ENCODE measurements around the gene TMEM8B. TPM values are rescaled to one million over a fixed set of nuclear protein-coding genes. Genes with fewer than 3 reads are reported as not detected.

TMEM8B gene
- total and polyA plus RNA-seq, 9 of the 15 experiments (the other 6 are each of a cell fraction or from before 2014, with no cell fraction given): 0.01 to 2.2 (median 1.1) TPM

DNA sequence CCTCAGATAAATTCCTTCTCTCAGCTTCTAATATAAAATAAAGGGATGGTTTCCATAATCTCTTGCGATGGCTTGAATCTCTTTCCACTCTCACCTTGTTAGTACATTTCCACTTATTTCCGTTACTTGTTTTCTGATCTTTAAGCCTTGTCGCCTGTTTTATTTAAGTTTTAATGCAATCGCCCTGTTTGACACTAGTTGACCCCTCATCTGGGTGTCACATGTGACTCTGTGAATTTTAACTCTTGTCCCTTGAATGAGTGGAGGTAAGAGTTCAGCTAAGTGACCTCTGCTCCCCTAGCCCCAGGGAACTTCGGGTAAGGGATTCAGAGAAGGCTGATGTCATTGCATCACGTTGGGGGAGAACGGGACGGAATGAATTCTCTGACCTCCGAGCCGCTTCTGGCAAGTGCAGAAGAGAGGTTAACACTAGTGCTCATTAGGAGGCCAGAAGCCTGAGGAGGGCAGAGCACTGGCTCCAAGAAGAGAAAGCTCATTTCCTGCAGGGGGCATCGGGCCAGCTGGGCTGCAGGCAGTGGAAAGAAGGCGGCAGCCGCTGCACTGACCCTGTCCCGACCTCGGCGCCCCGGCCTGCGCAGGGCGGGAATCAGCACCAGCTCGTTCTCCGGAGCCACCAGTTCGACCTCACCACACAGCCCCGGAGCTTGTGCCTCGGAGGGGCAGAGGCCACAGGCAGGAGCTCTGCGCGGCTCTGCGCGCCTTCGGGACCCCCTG lies 14.8 kb upstream of the TMEM8B start (continued):
- TF ChIP-seq, protein P1, sequence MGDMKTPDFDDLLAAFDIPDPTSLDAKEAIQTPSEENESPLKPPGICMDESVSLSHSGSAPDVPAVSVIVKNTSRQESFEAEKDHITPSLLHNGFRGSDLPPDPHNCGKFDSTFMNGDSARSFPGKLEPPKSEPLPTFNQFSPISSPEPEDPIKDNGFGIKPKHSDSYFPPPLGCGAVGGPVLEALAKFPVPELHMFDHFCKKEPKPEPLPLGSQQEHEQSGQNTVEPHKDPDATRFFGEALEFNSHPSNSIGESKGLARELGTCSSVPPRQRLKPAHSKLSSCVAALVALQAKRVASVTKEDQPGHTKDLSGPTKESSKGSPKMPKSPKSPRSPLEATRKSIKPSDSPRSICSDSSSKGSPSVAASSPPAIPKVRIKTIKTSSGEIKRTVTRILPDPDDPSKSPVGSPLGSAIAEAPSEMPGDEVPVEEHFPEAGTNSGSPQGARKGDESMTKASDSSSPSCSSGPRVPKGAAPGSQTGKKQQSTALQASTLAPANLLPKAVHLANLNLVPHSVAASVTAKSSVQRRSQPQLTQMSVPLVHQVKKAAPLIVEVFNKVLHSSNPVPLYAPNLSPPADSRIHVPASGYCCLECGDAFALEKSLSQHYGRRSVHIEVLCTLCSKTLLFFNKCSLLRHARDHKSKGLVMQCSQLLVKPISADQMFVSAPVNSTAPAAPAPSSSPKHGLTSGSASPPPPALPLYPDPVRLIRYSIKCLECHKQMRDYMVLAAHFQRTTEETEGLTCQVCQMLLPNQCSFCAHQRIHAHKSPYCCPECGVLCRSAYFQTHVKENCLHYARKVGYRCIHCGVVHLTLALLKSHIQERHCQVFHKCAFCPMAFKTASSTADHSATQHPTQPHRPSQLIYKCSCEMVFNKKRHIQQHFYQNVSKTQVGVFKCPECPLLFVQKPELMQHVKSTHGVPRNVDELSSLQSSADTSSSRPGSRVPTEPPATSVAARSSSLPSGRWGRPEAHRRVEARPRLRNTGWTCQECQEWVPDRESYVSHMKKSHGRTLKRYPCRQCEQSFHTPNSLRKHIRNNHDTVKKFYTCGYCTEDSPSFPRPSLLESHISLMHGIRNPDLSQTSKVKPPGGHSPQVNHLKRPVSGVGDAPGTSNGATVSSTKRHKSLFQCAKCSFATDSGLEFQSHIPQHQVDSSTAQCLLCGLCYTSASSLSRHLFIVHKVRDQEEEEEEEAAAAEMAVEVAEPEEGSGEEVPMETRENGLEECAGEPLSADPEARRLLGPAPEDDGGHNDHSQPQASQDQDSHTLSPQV (IDR thresholded peaks at IDR 0.05): peak; percentile 75
- no peak for TF ChIP-seq SAFB2 (IDR thresholded peaks at IDR 0.05; ENCODE audit: borderline replicate concordance, low read depth, low read length, severe bottlenecking)
- TF ChIP-seq RBM15 (IDR thresholded peaks at IDR 0.05; ENCODE audit: insufficient read depth, low read length): no peak
- TF ChIP-seq ELF2 (CRISPR knock-in tag; IDR thresholded peaks at IDR 0.05): 0 out of 2 replicates have a peak, but pooled peaks have one; percentile 32
- TF ChIP-seq, protein P2, sequence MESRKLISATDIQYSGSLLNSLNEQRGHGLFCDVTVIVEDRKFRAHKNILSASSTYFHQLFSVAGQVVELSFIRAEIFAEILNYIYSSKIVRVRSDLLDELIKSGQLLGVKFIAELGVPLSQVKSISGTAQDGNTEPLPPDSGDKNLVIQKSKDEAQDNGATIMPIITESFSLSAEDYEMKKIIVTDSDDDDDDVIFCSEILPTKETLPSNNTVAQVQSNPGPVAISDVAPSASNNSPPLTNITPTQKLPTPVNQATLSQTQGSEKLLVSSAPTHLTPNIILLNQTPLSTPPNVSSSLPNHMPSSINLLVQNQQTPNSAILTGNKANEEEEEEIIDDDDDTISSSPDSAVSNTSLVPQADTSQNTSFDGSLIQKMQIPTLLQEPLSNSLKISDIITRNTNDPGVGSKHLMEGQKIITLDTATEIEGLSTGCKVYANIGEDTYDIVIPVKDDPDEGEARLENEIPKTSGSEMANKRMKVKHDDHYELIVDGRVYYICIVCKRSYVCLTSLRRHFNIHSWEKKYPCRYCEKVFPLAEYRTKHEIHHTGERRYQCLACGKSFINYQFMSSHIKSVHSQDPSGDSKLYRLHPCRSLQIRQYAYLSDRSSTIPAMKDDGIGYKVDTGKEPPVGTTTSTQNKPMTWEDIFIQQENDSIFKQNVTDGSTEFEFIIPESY (CRISPR knock-in tag; IDR thresholded peaks at IDR 0.05): peak; percentile 44; the same call in 1 of the 2 replicates
- no peak for TF ChIP-seq MYNN (IDR thresholded peaks at IDR 0.05)
- TF ChIP-seq MYNN (CRISPR knock-in tag; IDR thresholded peaks at IDR 0.05): no peak
- no peak for TF ChIP-seq PTTG1 (tag; IDR thresholded peaks at IDR 0.05; ENCODE audit: low read depth)
- peak; percentile 50; the same call in 1 of the 2 replicates for TF ChIP-seq L3MBTL2 (IDR thresholded peaks at IDR 0.05)
- TF ChIP-seq SPI1 (IDR thresholded peaks at IDR 0.05; ENCODE audit: borderline replicate concordance, low read depth, low read length): no peak
- no peak for TF ChIP-seq ZNF785 (CRISPR knock-in tag; IDR thresholded peaks at IDR 0.05)
- no peak for TF ChIP-seq CC2D1A (IDR thresholded peaks at IDR 0.05)
- TF ChIP-seq, protein P3, sequence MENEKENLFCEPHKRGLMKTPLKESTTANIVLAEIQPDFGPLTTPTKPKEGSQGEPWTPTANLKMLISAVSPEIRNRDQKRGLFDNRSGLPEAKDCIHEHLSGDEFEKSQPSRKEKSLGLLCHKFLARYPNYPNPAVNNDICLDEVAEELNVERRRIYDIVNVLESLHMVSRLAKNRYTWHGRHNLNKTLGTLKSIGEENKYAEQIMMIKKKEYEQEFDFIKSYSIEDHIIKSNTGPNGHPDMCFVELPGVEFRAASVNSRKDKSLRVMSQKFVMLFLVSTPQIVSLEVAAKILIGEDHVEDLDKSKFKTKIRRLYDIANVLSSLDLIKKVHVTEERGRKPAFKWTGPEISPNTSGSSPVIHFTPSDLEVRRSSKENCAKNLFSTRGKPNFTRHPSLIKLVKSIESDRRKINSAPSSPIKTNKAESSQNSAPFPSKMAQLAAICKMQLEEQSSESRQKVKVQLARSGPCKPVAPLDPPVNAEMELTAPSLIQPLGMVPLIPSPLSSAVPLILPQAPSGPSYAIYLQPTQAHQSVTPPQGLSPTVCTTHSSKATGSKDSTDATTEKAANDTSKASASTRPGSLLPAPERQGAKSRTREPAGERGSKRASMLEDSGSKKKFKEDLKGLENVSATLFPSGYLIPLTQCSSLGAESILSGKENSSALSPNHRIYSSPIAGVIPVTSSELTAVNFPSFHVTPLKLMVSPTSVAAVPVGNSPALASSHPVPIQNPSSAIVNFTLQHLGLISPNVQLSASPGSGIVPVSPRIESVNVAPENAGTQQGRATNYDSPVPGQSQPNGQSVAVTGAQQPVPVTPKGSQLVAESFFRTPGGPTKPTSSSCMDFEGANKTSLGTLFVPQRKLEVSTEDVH (IDR thresholded peaks at IDR 0.05; ENCODE audit: low read depth, partially characterized antibody): no peak
- no peak for TF ChIP-seq TOE1 (IDR thresholded peaks at IDR 0.05; ENCODE audit: borderline replicate concordance)
- TF ChIP-seq TOE1 (CRISPR knock-in tag; IDR thresholded peaks at IDR 0.05; ENCODE audit: borderline replicate concordance, low read depth): no peak
- TF ChIP-seq, protein P4, sequence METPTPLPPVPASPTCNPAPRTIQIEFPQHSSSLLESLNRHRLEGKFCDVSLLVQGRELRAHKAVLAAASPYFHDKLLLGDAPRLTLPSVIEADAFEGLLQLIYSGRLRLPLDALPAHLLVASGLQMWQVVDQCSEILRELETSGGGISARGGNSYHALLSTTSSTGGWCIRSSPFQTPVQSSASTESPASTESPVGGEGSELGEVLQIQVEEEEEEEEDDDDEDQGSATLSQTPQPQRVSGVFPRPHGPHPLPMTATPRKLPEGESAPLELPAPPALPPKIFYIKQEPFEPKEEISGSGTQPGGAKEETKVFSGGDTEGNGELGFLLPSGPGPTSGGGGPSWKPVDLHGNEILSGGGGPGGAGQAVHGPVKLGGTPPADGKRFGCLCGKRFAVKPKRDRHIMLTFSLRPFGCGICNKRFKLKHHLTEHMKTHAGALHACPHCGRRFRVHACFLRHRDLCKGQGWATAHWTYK (CRISPR knock-in tag; IDR thresholded peaks at IDR 0.05): 0 out of 2 replicates have a peak, but pooled peaks have one; percentile 36
- TF ChIP-seq ZC3H8 (IDR thresholded peaks at IDR 0.05): no peak
